SK-N-SH (cell line): ENCODE data around the gene LHFPL4. TPM values are rescaled to one million over a fixed set of nuclear protein-coding genes. Genes with fewer than 3 reads are reported as not detected.

ENCODE experiments used
- CTCF ChIA-PET: fragments of 300-600, 350-600 bp; formaldehyde crosslinking; extraction: SDS; loops from one replicate; lab custom pipeline; 2021; lab: Yijun Ruan, JAX
- POLR2A ChIA-PET: fragments of 350-600 bp; sonication (Branson Sonifier 250); formaldehyde crosslinking; extraction: SDS; loops from one replicate; lab custom pipeline; 2020; ENCODE audit warnings: antibody characterized with exemption, inconsistent platforms; lab: Yijun Ruan, JAX
- DNase-seq: peaks from one replicate; pipeline ENCODE4 v3.0.0; 2012
- H2AFZ ChIP-seq: fragments of 200-600 bp; sonication (generic); 2 replicates; pipeline ENCODE4 v1.8.1; 2016; ENCODE audit warnings: antibody characterized with exemption, mild to moderate bottlenecking, low read depth
- H3F3A ChIP-seq: fragments of 200-600 bp; sonication (generic); replicated peaks from 2 replicates; pipeline ENCODE3; 2016; ENCODE audit warnings: antibody characterized with exemption, mild to moderate bottlenecking; ENCODE audit not compliant: insufficient read depth
- H3K27ac ChIP-seq, 2 experiments: fragments of 200-500 bp in 1 of 2; fragments of 200-600 bp in 1 of 2; sonication (Bioruptor generic) in 1 of 2; sonication (generic), shearing (Covaris generic) in 1 of 2; 2 replicates each; pipeline versions ENCODE4 v1.5.1 to v1.6.1; 2014 to 2016; ENCODE audit warnings: low read depth in 2 of 2, inconsistent platforms in 1 of 2, low read length in 1 of 2, mild to moderate bottlenecking in 1 of 2, mixed read lengths in 1 of 2
- H3K27me3 ChIP-seq: fragments of 200-600 bp; sonication (generic), shearing (Covaris generic); 2 replicates; pipeline ENCODE4 v1.6.1; 2016; ENCODE audit warnings: mixed run types; ENCODE audit not compliant: insufficient read depth
- H3K36me3 ChIP-seq, 2 experiments: fragments of 200-500 bp in 1 of 2; fragments of 200-600 bp in 1 of 2; sonication (Bioruptor generic) in 1 of 2; sonication (generic) in 1 of 2; replicated peaks in 1 of 2; 2 replicates each; pipeline versions ENCODE3 to v1.5.1; 2014 to 2016; ENCODE audit warnings: low read length in 1 of 2, mild to moderate bottlenecking in 1 of 2; ENCODE audit not compliant: insufficient read depth in 2 of 2, control insufficient read depth in 1 of 2
- H3K4me1 ChIP-seq, 2 experiments: fragments of 200-500 bp in 1 of 2; fragments of 200-600 bp in 1 of 2; sonication (Bioruptor generic) in 1 of 2; sonication (generic), shearing (Covaris generic) in 1 of 2; 2 replicates each; pipeline versions ENCODE4 v1.5.1 to v1.6.1; 2014 to 2016; ENCODE audit warnings: low read depth in 1 of 2, low read length in 1 of 2, mixed run types in 1 of 2; ENCODE audit not compliant: insufficient read depth in 2 of 2, control insufficient read depth in 1 of 2
- H3K4me2 ChIP-seq: fragments of 200-600 bp; sonication (generic), shearing (Covaris generic); 2 replicates; pipeline ENCODE4 v1.6.1; 2017; ENCODE audit warnings: mixed run types
- H3K4me3 ChIP-seq, 2 experiments: fragments of 200-500 bp in 1 of 2; fragments of 200-600 bp in 1 of 2; sonication (Bioruptor generic) in 1 of 2; sonication (generic), shearing (Covaris generic) in 1 of 2; 2 replicates each; pipeline versions ENCODE4 v1.5.1 to v1.8.1; 2014 to 2016; ENCODE audit warnings: low read depth in 2 of 2, inconsistent platforms in 1 of 2, low read length in 1 of 2, mild to moderate bottlenecking in 1 of 2, mixed read lengths in 1 of 2, moderate library complexity in 1 of 2
- H3K79me2 ChIP-seq: fragments of 200-600 bp; sonication (generic); 2 replicates; pipeline ENCODE4 v1.8.1; 2017; ENCODE audit warnings: mild to moderate bottlenecking; ENCODE audit not compliant: insufficient read depth
- H3K9ac ChIP-seq: fragments of 200-600 bp; sonication (generic); 2 replicates; pipeline ENCODE4 v1.6.1; 2017; ENCODE audit warnings: mixed run types
- H3K9me2 ChIP-seq: fragments of 200-600 bp; sonication (generic); 2 replicates; pipeline ENCODE4 v1.6.1; 2017; ENCODE audit warnings: mixed run types
- H3K9me3 ChIP-seq: fragments of 200-600 bp; sonication (generic); 2 replicates; pipeline ENCODE4 v1.6.1; 2017; ENCODE audit warnings: mixed run types, mild to moderate bottlenecking, moderate library complexity
- H4K20me1 ChIP-seq: fragments of 200-600 bp; sonication (generic); 2 replicates; pipeline ENCODE4 v1.6.1; 2017; ENCODE audit warnings: mild to moderate bottlenecking, mixed run types; ENCODE audit not compliant: insufficient read depth
- CHD2 ChIP-seq: fragments of 150-350 bp; IDR thresholded peaks from 2 replicates; pipeline ENCODE4 v1.6.1; 2018; ENCODE audit warnings: low read length; ENCODE audit not compliant: partially characterized antibody
- ELF1 ChIP-seq: IDR thresholded peaks from 2 replicates; pipeline ENCODE4 v1.4.0; 2012
- EZH2phosphoT487 ChIP-seq: fragments of 200-600 bp; sonication (generic); IDR thresholded peaks from 2 replicates; pipeline ENCODE4 v1.6.1; 2017; ENCODE audit warnings: low read depth, mixed run types, mild to moderate bottlenecking, antibody characterized with exemption, moderate library complexity, borderline replicate concordance
- GABPA ChIP-seq: IDR thresholded peaks from 2 replicates; pipeline ENCODE4 v1.4.0; 2012; ENCODE audit warnings: low read depth, mild to moderate bottlenecking
- GATA2 ChIP-seq: sonication (generic); formaldehyde crosslinking; IDR thresholded peaks from 2 replicates; pipeline ENCODE4 v1.5.0; 2020; ENCODE audit warnings: mild to moderate bottlenecking, missing genetic modification reagents
- JUND ChIP-seq: IDR thresholded peaks from 2 replicates; pipeline ENCODE4 v1.4.0; 2012
- MEF2A ChIP-seq: IDR thresholded peaks from 2 replicates; pipeline ENCODE4 v1.4.0; 2012; ENCODE audit warnings: low read depth, borderline replicate concordance
- MXI1 ChIP-seq: IDR thresholded peaks from 2 replicates; pipeline ENCODE4 v1.6.1; 2012; ENCODE audit warnings: mild to moderate bottlenecking, low read depth, low read length, improper control_type of control experiment
- POLR2AphosphoS5 ChIP-seq: IDR thresholded peaks from 2 replicates; pipeline ENCODE4 v1.6.1; 2012; ENCODE audit warnings: low read depth, low read length
- RAD21 ChIP-seq: IDR thresholded peaks from 2 replicates; pipeline ENCODE4 v1.6.1; 2012; ENCODE audit warnings: mild to moderate bottlenecking, low read length
- REST ChIP-seq: IDR thresholded peaks from 2 replicates; pipeline ENCODE4 v1.6.1; 2012; ENCODE audit warnings: mild to moderate bottlenecking, low read depth, low read length, moderate library complexity
- RXRA ChIP-seq: IDR thresholded peaks from 2 replicates; pipeline ENCODE4 v1.4.0; 2012; ENCODE audit warnings: low read depth, mild to moderate bottlenecking, borderline replicate concordance
- USF2 ChIP-seq: fragments of 150-350 bp; IDR thresholded peaks from 2 replicates; pipeline ENCODE4 v1.6.1; 2017; ENCODE audit warnings: antibody characterized with exemption, low read length, low read depth, borderline replicate concordance
- YY1 ChIP-seq: IDR thresholded peaks from 2 replicates; pipeline ENCODE4 v1.4.0; 2012; ENCODE audit warnings: low read depth, mild to moderate bottlenecking
- ZBTB33 ChIP-seq: IDR thresholded peaks from 2 replicates; pipeline ENCODE4 v1.4.0; 2012; ENCODE audit warnings: low read depth, borderline replicate concordance
- WGBS: methylation state at CpG from one replicate; pipeline ENCODE4 v1.1.6; 2017; ENCODE audit warnings: low lambda C conversion rate; 5-methylcytosine and 5-hydroxymethylcytosine counted together
- polyA plus RNA-seq, 3 experiments: library from polyadenylated mRNA; depleted of rRNA; stranded (reverse); fragments of >200 nt; gene quantifications; 2 replicates each; pipeline ENCODE4 v1.2.3, GENCODE V29; 2012

The LHFPL4 gene
- polyA plus RNA-seq, 1 of the 3 experiments (the other 2 are of a cell fraction), result 0.39 TPM

DNA sequence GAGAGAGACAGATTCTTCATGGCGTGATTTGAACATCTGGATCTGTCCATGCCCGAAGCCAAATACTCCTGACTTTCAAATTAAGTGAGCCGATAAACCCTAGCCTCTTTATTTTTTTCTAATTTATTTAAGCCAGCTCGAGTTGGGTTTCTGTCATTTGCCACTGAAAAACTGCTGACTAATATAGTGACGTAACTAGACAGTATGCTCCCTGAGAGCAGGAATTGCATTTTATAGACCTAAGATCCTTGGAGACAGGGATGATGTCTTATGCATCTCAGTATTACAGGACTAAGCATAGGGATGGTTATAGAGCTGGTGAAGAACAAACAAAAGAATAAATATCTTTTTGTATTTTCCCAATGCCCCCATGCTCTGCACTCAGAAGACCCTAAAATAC is 4.6 kb downstream of the LHFPL4 start:
- Histone ChIP-seq H3K79me2 (no peaks in the 10 kb centered on the region), H2AFZ (no peak overlapping the region), H3F3A (no peaks in the 10 kb centered on the region), H3K9me3 (no peaks in the 10 kb centered on the region), H3K27ac (no peak overlapping the region), H3K36me3 (no peaks in the 10 kb centered on the region), H4K20me1 (no peaks in the 10 kb centered on the region)
- WGBS, result 29% methylated on average over 5 of the region's 5 CpGs
- no peak for DNase-seq
- TF ChIP-seq RAD21 (no peak), GATA2 (no peak), YY1 (no peak)
- TF ChIP-seq, all 33 proteins: peak for 0
- H3K27me3 ChIP-seq, result no peaks in the 10 kb centered on the region
- ChIA-PET POLR2A (no interaction called here), CTCF (no interaction called here)
- H3K4me1 ChIP-seq, result peaks cover 0 to 9% of the 10 kb centered on the region in 2 experiments; a peak in 2 of 4 replicates
- no peaks in the 10 kb centered on the region for H3K9me2 ChIP-seq
- H3K4me3 ChIP-seq, result no peak overlapping the region
- H3K4me2 ChIP-seq, result no peak overlapping the region
- H3K9ac ChIP-seq, result no peak overlapping the region

DNA sequence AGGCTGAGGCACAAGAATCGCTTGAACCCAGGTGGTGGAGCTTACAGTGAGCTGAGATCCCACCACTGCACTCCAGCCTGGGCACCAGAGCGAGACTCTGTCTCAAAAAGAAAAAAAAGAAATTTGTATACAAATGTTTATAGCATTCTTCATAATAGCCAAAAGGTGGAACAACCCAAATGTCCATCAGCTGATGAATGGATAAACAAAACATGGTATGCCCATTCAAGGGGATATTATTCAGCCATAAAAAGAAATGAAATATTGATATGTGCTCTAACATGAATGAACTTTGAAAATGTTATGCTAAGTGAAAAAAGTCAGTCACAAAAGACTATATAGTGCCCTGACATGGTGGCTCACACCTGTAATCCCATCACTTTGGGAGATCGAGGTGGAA is 11.4 kb downstream of the LHFPL4 start:
- H3K4me3 ChIP-seq, result no peak overlapping the region
- H3F3A ChIP-seq, result no peaks in the 10 kb centered on the region
- TF ChIP-seq RXRA (no peak), MEF2A (no peak), CHD2 (no peak), USF2 (no peak), YY1 (no peak), EZH2phosphoT487 (no peak), JUND (no peak), ZBTB33 (no peak), GATA2 (no peak), REST (no peak), MXI1 (no peak), GABPA (no peak), POLR2AphosphoS5 (no peak), ELF1 (no peak)
- CTCF ChIA-PET, result interaction anchor here (1.7 kb wide), 1 partner anchor 39 kb away, joined by 4 read pairs; no protein-coding TSS in a partner anchor
- no peak for DNase-seq
- H3K4me1 ChIP-seq, result no peaks in the 10 kb centered on the region
- H2AFZ ChIP-seq, result no peak overlapping the region
- H4K20me1 ChIP-seq, result no peaks in the 10 kb centered on the region
- no peaks in the 10 kb centered on the region for H3K79me2 ChIP-seq
- H3K9me3 ChIP-seq, result no peaks in the 10 kb centered on the region
- WGBS, result 35% methylated on average over 3 of the region's 3 CpGs
- POLR2A ChIA-PET, result no interaction called here
- H3K27ac ChIP-seq, result no peak overlapping the region
- no peaks in the 10 kb centered on the region for H3K9me2 ChIP-seq
- H3K9ac ChIP-seq, result no peak overlapping the region
- H3K27me3 ChIP-seq, result no peaks in the 10 kb centered on the region
- H3K36me3 ChIP-seq, result no peaks in the 10 kb centered on the region
- H3K4me2 ChIP-seq, result no peak overlapping the region
